ENCODE data around the gene MACROH2A1.

- peak in 3 of 4 donors; percentile 80 to 96 (median 95) for TF ChIP-seq POLR2A (IDR thresholded peaks at IDR 0.05)
- peak in 2 of 6 experiments; percentile 6 to 24 for TF ChIP-seq CTCF (IDR thresholded peaks at IDR 0.05)
Observed at GRCh38 chr5:135398855-135399793, at the start of gene MACROH2A1.
